IMR-90 (cell line): ENCODE measurements around the gene TTC38. TPM values are rescaled to one million over a fixed set of nuclear protein-coding genes. Genes with fewer than 3 reads are reported as not detected.

Experiments used
- ATAC-seq: fragments of 200-7000 bp; cut with Tn5 transposase; 2 replicates; pipeline ENCODE4 v1.9.1; 2020; ENCODE audit warnings: low read depth, mild to moderate bottlenecking, moderate library complexity
- BruUV-seq: library from RNA; stranded (reverse); fragments of 400-500 nt; replicated peaks from 2 replicates; lab custom pipeline; 2021; lab: Mats Ljungman, UMichigan
- CTCF ChIA-PET: fragments of 300-600 bp; formaldehyde crosslinking; extraction: SDS; loops from one replicate; lab custom pipeline; 2021; ENCODE audit warnings: antibody characterized with exemption; lab: Yijun Ruan, JAX
- POLR2A ChIA-PET: fragments of 300-600 bp; sonication (Branson Sonifier 250); formaldehyde crosslinking; loops from one replicate; lab custom pipeline; 2022; ENCODE audit warnings: antibody characterized with exemption; ENCODE audit not compliant: unreplicated experiment; lab: Charles Lee
- DNase-seq: peaks from one replicate; pipeline ENCODE4 v3.0.0; 2013
- H2AFZ ChIP-seq: replicated peaks from 2 replicates; pipeline ENCODE3; 2013; ENCODE audit warnings: low read length, mild to moderate bottlenecking; ENCODE audit not compliant: poor library complexity
- H2AK5ac ChIP-seq: 2 replicates; pipeline ENCODE4 v1.6.1; 2013; ENCODE audit warnings: low read depth, low read length, inconsistent platforms
- H2AK9ac ChIP-seq: replicated peaks from 2 replicates; pipeline ENCODE3; 2013; ENCODE audit warnings: mild to moderate bottlenecking, low read depth, low read length, moderate library complexity; ENCODE audit not compliant: poor library complexity
- H2BK120ac ChIP-seq: 2 replicates; pipeline ENCODE4 v1.6.1; 2013; ENCODE audit warnings: low read depth, low read length, inconsistent platforms
- H2BK15ac ChIP-seq: 3 replicates; pipeline ENCODE4 v1.6.1; 2013; ENCODE audit warnings: low read depth, low read length, inconsistent platforms
- H2BK20ac ChIP-seq: 2 replicates; pipeline ENCODE4 v1.6.1; 2013; ENCODE audit warnings: low read depth, mild to moderate bottlenecking, inconsistent platforms, low read length, moderate library complexity
- H2BK5ac ChIP-seq: 2 replicates; pipeline ENCODE4 v1.6.1; 2013; ENCODE audit warnings: mild to moderate bottlenecking, low read depth, low read length, inconsistent platforms; ENCODE audit not compliant: poor library complexity, severe bottlenecking
- H3K14ac ChIP-seq: replicated peaks from 2 replicates; pipeline ENCODE4 v1.6.1; 2013; ENCODE audit warnings: low read depth, low read length, inconsistent platforms
- H3K18ac ChIP-seq: 2 replicates; pipeline ENCODE4 v1.6.1; 2013; ENCODE audit warnings: low read depth, low read length, control low read depth
- H3K23ac ChIP-seq: 2 replicates; pipeline ENCODE4 v1.6.1; 2013; ENCODE audit warnings: low read depth, low read length, inconsistent platforms
- H3K27ac ChIP-seq: 2 replicates; pipeline ENCODE4 v1.5.1; 2013; ENCODE audit warnings: mild to moderate bottlenecking, control low read depth, low read length; ENCODE audit not compliant: insufficient read depth
- H3K27me3 ChIP-seq: 2 replicates; pipeline ENCODE4 v1.6.1; 2013; ENCODE audit warnings: low read length; ENCODE audit not compliant: control insufficient read depth, insufficient read depth
- H3K36me3 ChIP-seq: 2 replicates; pipeline ENCODE4 v1.6.1; 2013; ENCODE audit warnings: low read length, mixed read lengths; ENCODE audit not compliant: control insufficient read depth, insufficient read depth
- H3K4ac ChIP-seq: 2 replicates; pipeline ENCODE4 v1.6.1; 2013; ENCODE audit warnings: low read depth, low read length, inconsistent platforms
- H3K4me1 ChIP-seq: 2 replicates; pipeline ENCODE4 v1.6.1; 2013; ENCODE audit warnings: low read length, mixed read lengths; ENCODE audit not compliant: control insufficient read depth, insufficient read depth
- H3K4me2 ChIP-seq: 2 replicates; pipeline ENCODE4 v1.6.1; 2013; ENCODE audit warnings: low read depth, mild to moderate bottlenecking, control low read depth, low read length, moderate library complexity
- H3K4me3 ChIP-seq: 2 replicates; pipeline ENCODE4 v1.5.1; 2013; ENCODE audit warnings: low read depth, mild to moderate bottlenecking, control low read depth, low read length, moderate library complexity; ENCODE audit not compliant: insufficient read depth
- H3K56ac ChIP-seq: 2 replicates; pipeline ENCODE4 v1.6.1; 2013; ENCODE audit warnings: low read length, inconsistent platforms; ENCODE audit not compliant: insufficient read depth; ENCODE audit errors: extremely low read depth
- H3K79me1 ChIP-seq, 2 experiments: 2 replicates each; pipeline ENCODE4 v1.6.1; 2013; ENCODE audit warnings: low read length in 2 of 2, inconsistent platforms in 1 of 2, low read depth in 1 of 2
- H3K9ac ChIP-seq: 2 replicates; pipeline ENCODE4 v1.6.1; 2013; ENCODE audit warnings: low read depth, low read length, control low read depth
- H3K9me1 ChIP-seq: 2 replicates; pipeline ENCODE4 v1.6.1; 2013; ENCODE audit warnings: low read length, inconsistent platforms; ENCODE audit not compliant: insufficient read depth
- H3K9me3 ChIP-seq: 2 replicates; pipeline ENCODE4 v1.6.1; 2013; ENCODE audit warnings: low read length; ENCODE audit not compliant: control insufficient read depth, insufficient read depth
- H4K20me1 ChIP-seq: 2 replicates; pipeline ENCODE4 v1.6.1; 2013; ENCODE audit warnings: low read length, inconsistent platforms; ENCODE audit not compliant: insufficient read depth
- H4K5ac ChIP-seq: 2 replicates; pipeline ENCODE4 v1.6.1; 2013; ENCODE audit warnings: mild to moderate bottlenecking, low read depth, low read length, control low read depth
- H4K8ac ChIP-seq, 2 experiments: 2 replicates each; pipeline ENCODE4 v1.6.1; 2013; ENCODE audit warnings: low read depth in 2 of 2, low read length in 2 of 2, control low read depth in 1 of 2, inconsistent platforms in 1 of 2
- H4K91ac ChIP-seq: 2 replicates; pipeline ENCODE4 v1.6.1; 2013; ENCODE audit warnings: low read depth, low read length, inconsistent platforms; ENCODE audit not compliant: insufficient read depth
- BHLHE40 ChIP-seq: fragments of 150-350 bp; IDR thresholded peaks from 2 replicates; pipeline ENCODE4 v1.6.1; 2016; ENCODE audit warnings: mild to moderate bottlenecking, low read depth, low read length
- CEBPB ChIP-seq: IDR thresholded peaks from 2 replicates; pipeline ENCODE4 v1.6.1; 2012; ENCODE audit warnings: low read depth, low read length, improper control_type of control experiment
- CHD1 ChIP-seq: IDR thresholded peaks from 2 replicates; pipeline ENCODE4 v1.6.1; 2012; ENCODE audit warnings: low read depth, low read length, improper control_type of control experiment
- CTCF ChIP-seq: conservative IDR thresholded peaks from 2 replicates; pipeline ENCODE4 v1.5.1; 2012; ENCODE audit warnings: mild to moderate bottlenecking, low read depth, low read length, improper control_type of control experiment
- ELK1 ChIP-seq: fragments of 150-350 bp; IDR thresholded peaks from 2 replicates; pipeline ENCODE4 v1.6.1; 2016; ENCODE audit warnings: low read depth, mild to moderate bottlenecking, low read length, moderate library complexity, borderline replicate concordance
- FOS ChIP-seq: fragments of 150-350 bp; IDR thresholded peaks from 2 replicates; pipeline ENCODE4 v1.6.1; 2016; ENCODE audit warnings: low read depth, low read length
- MAFK ChIP-seq: IDR thresholded peaks from 2 replicates; pipeline ENCODE4 v1.6.1; 2012; ENCODE audit warnings: low read depth, low read length, improper control_type of control experiment
- MAZ ChIP-seq: IDR thresholded peaks from 2 replicates; pipeline ENCODE4 v1.6.1; 2012; ENCODE audit warnings: low read depth, mild to moderate bottlenecking, low read length, improper control_type of control experiment, moderate library complexity, borderline replicate concordance
- MXI1 ChIP-seq: IDR thresholded peaks from 2 replicates; pipeline ENCODE4 v1.6.1; 2012; ENCODE audit warnings: low read depth, mild to moderate bottlenecking, low read length, moderate library complexity, borderline replicate concordance
- NFE2L2 ChIP-seq: fragments of 150-350 bp; IDR thresholded peaks from 2 replicates; pipeline ENCODE4 v1.6.1; 2016; ENCODE audit warnings: low read depth, mild to moderate bottlenecking, low read length
- POLR2A ChIP-seq: IDR thresholded peaks from 2 replicates; pipeline ENCODE4 v1.6.1; 2012; ENCODE audit warnings: mild to moderate bottlenecking, low read depth, low read length
- RAD21 ChIP-seq: IDR thresholded peaks from 2 replicates; pipeline ENCODE4 v1.6.1; 2012; ENCODE audit warnings: low read length, improper control_type of control experiment
- RCOR1 ChIP-seq: IDR thresholded peaks from 2 replicates; pipeline ENCODE4 v1.6.1; 2012; ENCODE audit warnings: mild to moderate bottlenecking, low read length, improper control_type of control experiment; ENCODE audit not compliant: insufficient replicate concordance
- RFX5 ChIP-seq: IDR thresholded peaks from 2 replicates; pipeline ENCODE4 v1.8.0; 2012; ENCODE audit warnings: low read depth, mild to moderate bottlenecking, low read length, moderate library complexity
- SMC3 ChIP-seq: fragments of 150-350 bp; IDR thresholded peaks from 2 replicates; pipeline ENCODE4 v1.6.1; 2016; ENCODE audit warnings: low read depth, mild to moderate bottlenecking, antibody characterized with exemption, low read length, moderate library complexity
- USF2 ChIP-seq: fragments of 150-350 bp; IDR thresholded peaks from 2 replicates; pipeline ENCODE4 v1.6.1; 2017; ENCODE audit warnings: mild to moderate bottlenecking, antibody characterized with exemption, low read length, low read depth
- WGBS, 2 experiments: methylation state at CpG; one replicate each; pipeline versions ENCODE4 v1.1.5 to v1.1.7; 2013; ENCODE audit warnings: missing lambda C conversion rate in 2 of 2; ENCODE audit not compliant: insufficient read length in 1 of 2; ENCODE audit errors: extremely low coverage in 2 of 2; 5-methylcytosine and 5-hydroxymethylcytosine counted together
- dilution Hi-C: fragments of 300-500 bp; cut with HindIII; formaldehyde crosslinking; loops from one replicate; pipeline ENCODE4 v1.14.3; 2018; ENCODE audit warnings: low sequenced_read_pairs; ENCODE audit not compliant: unreplicated experiment
- in situ Hi-C: fragments of 300-500 bp; cut with MboI; formaldehyde crosslinking; loops from 3 replicates; pipeline ENCODE4 v1.14.3; 2019; ENCODE audit warnings: low sequenced_read_pairs, inconsistent platforms, mixed read lengths
- intact Hi-C: fragments of 100-400 bp; cut with micrococcal nuclease; formaldehyde crosslinking; loops from 2 replicates; pipeline ENCODE4 v1.10.0; 2022
- polyA plus RNA-seq, 3 experiments: library from polyadenylated mRNA; depleted of rRNA; stranded (reverse); fragments of >200 nt; gene quantifications; 2 replicates each; pipeline ENCODE4 v1.2.3, GENCODE V29; 2012; ENCODE audit warnings: low replicate concordance in 1 of 3
- total RNA-seq: library from RNA; depleted of rRNA; stranded (reverse); fragments of >200 nt; gene quantifications from 2 replicates; pipeline ENCODE4 v1.2.3, GENCODE V29; 2012

TTC38 gene
- total and polyA plus RNA-seq, 2 of the 4 experiments (the other 2 are of a cell fraction), result 43.6 to 52.3 TPM

GRCh38 chr22:46251266-46251665, 16.5 kb upstream of the TTC38 start:
- Histone ChIP-seq H3K4ac (peak overlapping the region; percentile 72; the same call in 1 of the 2 replicates), H2BK20ac (no peak overlapping the region), H4K5ac (no peak overlapping the region; the same call in 1 of the 2 replicates), H3K4me1 (peaks cover 6% of the 10 kb centered on the region; the same call in 1 of the 2 replicates), H3K4me2 (peak overlapping the region; percentile 68), H2BK5ac (no peak overlapping the region), H2AK9ac (no peak overlapping the region), H3K36me3 (peaks cover 3% of the 10 kb centered on the region; the same call in 1 of the 2 replicates), H3K27me3 (no peaks in the 10 kb centered on the region), H2AK5ac (peak overlapping the region; percentile 75), H3K56ac (no peak overlapping the region), H3K9me3 (no peaks in the 10 kb centered on the region), H3K79me1 (peaks cover 15 to 38% of the 10 kb centered on the region in 2 experiments), H3K14ac (no peak overlapping the region), H3K27ac (no peak overlapping the region), H2BK15ac (no peak overlapping the region), H3K23ac (0 out of 2 replicates have a peak overlapping the region, but pooled peaks have one; percentile 77), H3K4me3 (0 out of 2 replicates have a peak overlapping the region, but pooled peaks have one; percentile 1), H3K9me1 (peaks cover 23% of the 10 kb centered on the region), H2AFZ (peak overlapping the region; percentile 94), H2BK120ac (no peak overlapping the region), H4K20me1 (no peaks in the 10 kb centered on the region; the same call in 1 of the 2 replicates), H3K9ac (peak overlapping the region; percentile 75; the same call in 1 of the 2 replicates), H4K91ac (no peak overlapping the region), H4K8ac (peak overlapping the region; percentile 89 to 91; a peak in 2 of 4 replicates), H3K18ac (no peak overlapping the region)
- 93% methylated on average over 2 of the region's 7 CpGs; no CpG with 5 or more reads in 1 of the 2 experiments for WGBS, 2 experiments
- no peak for ATAC-seq
- no TSS peak for BruUV-seq
- intact Hi-C loops (no loop called here), dilution Hi-C loops (no loop called here), in situ Hi-C loops (no loop called here)
- ChIA-PET CTCF (no interaction called here), POLR2A (no interaction called here)
- no peak for DNase-seq
- no peak for TF ChIP-seq CHD1
- no peak for TF ChIP-seq MAZ
- TF ChIP-seq POLR2A, result no peak
- no peak for TF ChIP-seq CEBPB
- TF ChIP-seq NFE2L2, result no peak
- no peak for TF ChIP-seq CTCF
- no peak for TF ChIP-seq RAD21
- no peak for TF ChIP-seq MXI1
- TF ChIP-seq RCOR1, result no peak
- no peak for TF ChIP-seq ELK1
- no peak for TF ChIP-seq RFX5
- TF ChIP-seq USF2, result no peak
- TF ChIP-seq SMC3, result no peak
- TF ChIP-seq MAFK, result no peak
- no peak for TF ChIP-seq FOS
- TF ChIP-seq BHLHE40, result no peak
